HG03045 (cell line): ENCODE results near the gene SLC9A8.

Experiments
- ATAC-seq: cut with Tn5 transposase; IDR thresholded peaks from one replicate; pipeline ENCODE4 v1.9.1; 2021; ENCODE audit warnings: mild to moderate bottlenecking, moderate library complexity; ENCODE audit not compliant: unreplicated experiment

Gene SLC9A8

DNA sequence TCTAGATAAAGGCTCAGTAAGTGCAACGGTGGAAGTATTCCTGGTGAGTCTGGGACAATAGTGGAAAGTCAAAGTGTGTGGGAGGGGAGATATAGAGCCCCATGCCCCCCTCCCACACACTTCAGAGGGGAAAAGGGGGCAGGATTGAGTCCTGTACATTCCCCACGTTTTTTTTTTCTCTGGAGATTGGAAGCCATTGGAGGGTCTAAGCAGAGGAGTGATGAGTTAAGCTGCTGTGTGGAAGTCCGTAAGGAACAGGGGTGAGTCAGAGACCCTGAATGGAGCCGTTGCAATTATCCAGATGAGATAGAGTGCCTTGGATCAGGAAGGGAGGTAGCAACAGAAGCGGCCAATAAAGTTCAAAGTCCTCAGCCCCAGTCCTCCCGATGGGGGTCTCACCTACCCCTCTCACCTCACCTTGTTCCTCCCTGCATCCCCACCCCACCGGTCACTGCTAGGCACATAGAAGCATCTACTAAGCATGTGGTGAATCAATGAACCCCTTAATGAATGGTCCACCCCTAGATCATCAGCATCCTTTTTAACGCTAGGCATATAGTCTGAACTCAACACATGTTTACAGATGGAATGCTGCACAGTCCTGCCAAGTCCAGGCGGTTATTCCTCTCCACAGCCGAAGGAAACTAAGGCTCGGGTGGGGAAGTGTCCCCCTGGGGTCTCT, 662 bp upstream of the SLC9A8 start:
- ATAC-seq = no peak

DNA sequence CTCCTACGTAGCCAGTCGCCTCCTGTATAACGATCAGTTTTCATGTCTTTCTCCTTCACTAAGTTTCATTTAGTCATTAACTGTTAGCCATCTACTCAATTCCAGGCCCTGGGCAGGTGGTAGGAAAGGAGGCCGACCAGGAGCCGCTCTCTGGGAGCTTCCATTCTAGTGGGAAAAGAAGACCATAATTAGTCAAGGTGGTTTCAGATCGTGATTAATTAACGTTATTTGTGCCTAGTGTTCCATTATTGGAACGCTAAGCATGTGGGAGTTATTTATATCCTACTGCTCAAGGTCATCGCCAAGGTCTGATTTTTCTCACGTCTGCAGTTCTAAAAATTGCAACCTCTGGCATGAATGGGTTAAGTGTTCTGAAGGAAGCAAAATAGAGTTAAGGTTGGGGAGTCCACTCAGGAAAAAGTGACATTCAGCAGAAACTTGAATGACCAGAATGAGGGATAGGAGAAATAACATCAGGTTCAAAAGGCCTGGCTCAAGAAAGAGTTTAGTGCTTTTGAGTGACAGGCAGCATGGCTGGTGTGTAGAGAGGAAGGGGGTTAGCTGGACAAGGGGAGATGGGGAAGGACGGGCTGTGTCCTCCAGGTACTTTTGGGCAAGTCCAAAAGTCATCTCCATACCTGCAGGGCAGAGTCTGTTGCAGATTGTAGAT, 812 bp downstream of the SLC9A8 start:
- no peak for ATAC-seq

DNA sequence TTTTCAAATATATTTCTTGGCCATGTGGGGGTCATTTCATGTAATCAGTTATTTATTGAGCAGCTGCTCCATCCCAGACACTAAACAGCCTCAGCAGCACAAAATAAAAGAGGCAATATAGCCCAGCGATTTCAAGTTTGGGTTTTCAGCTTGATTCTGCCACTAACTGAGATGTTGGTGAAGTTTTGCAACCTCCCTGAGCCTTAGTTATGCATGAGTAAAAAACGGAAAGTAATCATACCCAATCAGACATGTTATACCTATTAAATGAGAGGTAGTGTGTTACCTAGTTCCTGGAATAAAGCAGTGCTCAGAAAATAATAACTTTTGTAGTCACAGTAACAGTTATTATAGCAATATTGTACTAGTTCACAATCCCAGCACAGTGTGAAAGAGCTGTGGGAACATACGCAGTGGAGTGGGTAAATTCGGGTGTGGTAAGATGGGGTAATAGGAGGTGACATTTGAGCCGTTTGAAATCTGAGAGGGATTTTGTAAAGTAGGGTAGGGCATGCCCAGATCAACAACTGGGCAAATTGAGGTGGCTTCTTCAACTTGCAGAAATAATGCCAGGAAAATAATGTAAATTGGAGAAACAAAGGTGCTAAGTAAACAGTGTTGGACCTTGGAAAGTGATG, 1.5 kb downstream of the SLC9A8 start:
- no peak for ATAC-seq

DNA sequence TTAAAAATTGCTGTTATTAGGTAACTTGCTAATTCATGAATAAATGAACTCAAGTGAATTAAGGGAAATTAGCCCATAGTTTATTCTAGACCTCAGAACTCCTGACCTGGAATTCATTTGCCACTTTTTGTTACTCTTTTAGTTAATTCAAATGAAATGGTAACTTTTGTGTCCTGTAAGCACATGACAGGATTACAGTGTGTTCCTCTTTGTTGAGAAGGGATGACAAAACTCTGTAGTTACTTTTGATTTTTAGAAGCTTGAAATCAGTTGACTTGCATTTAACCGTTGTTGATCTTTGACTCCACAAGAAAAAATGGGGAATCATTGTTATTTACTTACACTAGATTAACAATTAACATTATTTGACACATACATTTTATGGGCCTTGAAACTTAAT, 6.2 kb downstream of the SLC9A8 start:
- ATAC-seq = no peak

- ATAC-seq = no peak
Observed at GRCh38 chr20:49819702-49820101, 7.1 kb downstream of the SLC9A8 start.

DNA sequence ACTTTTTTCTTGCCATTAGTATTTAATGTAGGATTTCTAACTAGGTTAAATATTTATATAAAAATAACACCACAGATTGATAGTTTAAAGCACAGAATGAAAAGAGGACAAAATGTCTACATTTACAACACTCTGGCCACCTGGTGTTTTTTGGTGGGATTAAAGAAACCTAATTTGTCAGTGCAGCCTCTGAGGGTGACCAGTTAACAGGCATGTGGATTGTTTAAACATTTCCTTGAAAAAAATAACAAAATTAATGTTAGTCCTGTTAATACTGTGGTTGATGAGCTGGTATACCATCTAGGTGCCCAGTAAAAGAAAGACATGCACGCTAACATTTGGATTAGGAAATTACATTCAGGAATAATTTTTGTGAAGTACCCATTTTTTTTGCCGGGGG, 8.8 kb downstream of the SLC9A8 start:
- ATAC-seq = no peak

DNA sequence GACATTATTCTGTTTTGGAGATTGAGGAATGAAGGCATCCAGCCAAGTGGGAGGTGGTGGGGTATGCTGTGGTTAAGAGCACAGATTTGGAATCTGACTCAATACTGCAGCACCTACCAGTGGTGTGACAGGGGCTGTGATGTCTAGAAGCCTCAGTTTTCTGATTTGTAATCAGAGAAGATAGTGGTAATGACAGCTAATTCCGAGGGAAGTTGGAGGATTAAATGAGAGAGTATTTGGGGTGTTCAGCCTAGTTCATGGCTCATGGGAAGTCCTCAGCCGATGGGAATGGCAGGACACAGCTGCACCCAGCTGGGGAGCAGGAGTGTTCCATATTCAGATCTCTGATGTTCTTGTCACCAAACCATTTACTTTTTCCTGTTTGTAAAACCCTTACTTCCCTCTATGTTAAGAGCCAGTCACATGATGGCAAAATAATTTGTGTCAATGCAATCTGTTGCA, 9.3 kb downstream of the SLC9A8 start:
- no peak for ATAC-seq

DNA sequence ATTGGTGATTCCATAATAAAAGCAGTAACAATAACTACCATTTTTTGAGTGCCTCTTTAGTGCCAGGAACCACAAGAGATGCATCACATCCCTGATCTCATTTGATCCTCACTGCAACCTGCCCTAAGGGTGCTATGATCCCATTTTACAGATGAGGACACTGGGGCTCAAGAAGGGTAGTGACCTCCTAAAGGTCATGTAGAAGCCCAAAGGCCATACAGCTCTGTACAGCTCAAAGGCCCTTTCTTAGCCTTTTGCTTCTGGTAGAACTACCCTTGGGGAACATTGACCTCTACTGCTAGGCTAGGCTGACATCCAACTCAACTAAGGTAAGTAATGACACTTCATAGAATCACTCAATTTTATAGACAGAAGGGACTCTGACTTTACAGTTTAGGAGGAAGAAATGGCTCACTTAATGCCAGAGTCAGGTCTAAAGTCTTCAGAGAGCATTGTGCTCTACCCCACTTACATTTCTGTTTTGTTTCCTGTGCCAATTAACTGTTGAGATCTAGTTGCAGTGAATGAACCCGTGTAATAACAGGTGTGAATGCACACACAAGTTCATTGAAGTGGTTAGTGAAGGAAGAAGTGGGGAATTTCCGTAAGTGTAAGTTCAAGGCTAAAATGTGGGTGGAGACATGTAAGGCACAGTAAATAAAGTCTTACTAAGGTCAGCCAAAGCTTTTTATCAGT, 10.7 kb downstream of the SLC9A8 start:
- no peak for ATAC-seq

DNA sequence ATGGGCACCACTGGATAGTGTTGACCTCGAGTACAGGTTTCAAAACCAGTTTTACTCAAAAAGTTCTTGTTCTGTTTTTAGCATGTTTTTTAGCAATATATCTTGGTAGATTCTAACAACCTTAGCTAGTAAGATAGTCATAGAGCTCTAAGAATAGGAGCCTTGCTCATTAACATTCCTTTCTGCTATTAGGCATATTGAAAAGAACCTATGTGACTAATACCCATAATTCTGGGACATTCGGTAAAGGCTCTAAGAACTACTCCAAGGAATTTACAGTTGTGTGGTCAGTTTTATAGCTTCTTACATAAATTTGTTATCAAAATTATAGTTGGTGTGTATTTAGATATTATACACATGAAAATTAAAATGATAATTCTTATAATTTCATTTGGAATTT, 11.6 kb downstream of the SLC9A8 start:
- no peak for ATAC-seq

DNA sequence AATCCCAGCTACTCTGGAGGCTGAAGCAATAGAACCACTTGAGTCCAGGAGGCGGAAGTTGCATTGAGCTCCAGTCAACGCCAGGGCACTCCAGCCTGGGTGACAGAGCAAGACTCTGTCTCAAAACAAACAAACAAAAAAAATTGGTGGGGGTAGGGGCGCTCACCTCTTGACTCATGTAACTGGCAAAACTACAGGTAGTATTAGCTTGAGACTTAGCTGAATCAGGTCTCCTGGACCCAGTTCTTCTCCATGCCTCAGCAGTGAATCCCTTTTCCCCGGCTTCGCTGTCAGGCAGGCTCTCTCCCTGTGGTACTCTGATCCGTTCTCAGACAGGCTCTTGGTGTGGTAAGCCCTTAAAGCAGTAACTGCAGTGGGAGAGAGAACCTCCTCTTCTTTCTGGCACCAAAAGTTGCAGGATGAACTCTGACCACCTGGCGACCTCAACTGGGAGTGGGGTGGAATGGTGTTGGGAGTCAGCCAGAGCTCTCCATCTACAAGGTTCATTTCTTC, 12.9 kb downstream of the SLC9A8 start:
- no peak for ATAC-seq

GRCh38 chr20:49831022-49831769, 18.6 kb downstream of the SLC9A8 start:
- no peak for ATAC-seq

DNA sequence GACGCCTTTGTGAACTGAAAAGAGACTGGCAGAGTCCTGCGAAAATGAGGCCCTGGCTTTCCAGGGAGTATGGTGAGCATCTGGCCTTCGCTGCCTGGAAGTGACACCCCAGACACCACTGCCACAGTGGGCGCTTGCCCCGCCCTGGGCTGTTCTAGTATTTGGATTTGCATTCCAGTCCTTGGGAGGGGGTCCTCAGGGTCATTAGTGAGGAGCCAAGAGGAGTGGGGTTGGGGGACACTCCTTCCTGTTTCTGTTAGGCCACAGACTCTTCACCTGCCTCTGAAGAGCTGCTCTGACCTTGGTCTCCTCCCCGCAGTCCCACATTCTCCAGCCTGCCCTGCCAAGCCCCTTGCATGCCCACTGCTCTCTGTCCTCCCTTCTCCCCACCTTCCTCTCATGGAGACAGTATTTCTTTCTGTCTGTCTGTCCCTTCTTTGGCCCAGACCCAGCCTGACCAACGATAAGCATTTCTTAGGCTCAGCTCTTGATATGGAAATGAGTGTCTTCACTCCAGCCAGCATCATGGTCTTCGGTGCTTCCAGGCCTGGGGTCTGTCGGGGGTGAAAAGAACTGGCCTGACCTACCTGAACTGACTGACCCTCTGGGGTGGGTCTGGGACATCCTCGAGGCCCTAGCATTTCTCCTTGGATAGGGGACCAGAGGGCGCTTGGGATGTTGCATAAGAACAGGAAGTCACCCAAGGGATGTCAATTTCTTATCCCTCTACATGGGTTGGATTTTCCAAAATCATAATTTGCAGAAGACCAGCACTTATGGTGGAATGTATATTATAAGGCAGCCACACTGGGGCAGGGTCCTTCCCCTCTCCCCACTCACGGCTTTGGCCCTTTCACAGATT, 19.4 kb downstream of the SLC9A8 start:
- ATAC-seq = no peak

- no peak for ATAC-seq
Observed at GRCh38 chr20:49832632-49833327, 20.2 kb downstream of the SLC9A8 start.

DNA sequence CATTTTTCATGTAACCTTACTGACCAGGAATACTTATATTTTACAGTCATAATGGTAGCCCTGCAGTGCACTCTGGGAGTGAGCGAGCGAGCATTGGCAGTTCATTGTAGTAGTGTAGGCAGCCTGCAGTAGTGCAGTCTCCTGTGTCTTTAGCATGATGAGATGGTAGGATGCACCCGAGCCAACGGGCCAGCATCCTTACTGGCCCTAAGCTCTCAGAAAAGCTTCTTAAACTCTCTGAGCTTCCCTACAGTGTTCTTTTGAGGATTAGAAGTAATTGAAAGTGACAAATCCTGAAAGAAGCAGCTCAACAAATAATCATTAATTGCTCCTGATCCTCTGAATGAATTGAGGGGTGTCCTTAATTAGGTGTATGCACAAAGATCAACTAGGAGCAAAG, 20.9 kb downstream of the SLC9A8 start:
- no peak for ATAC-seq

- ATAC-seq = no peak
Observed at GRCh38 chr20:49835031-49835430, 22.4 kb downstream of the SLC9A8 start.

DNA sequence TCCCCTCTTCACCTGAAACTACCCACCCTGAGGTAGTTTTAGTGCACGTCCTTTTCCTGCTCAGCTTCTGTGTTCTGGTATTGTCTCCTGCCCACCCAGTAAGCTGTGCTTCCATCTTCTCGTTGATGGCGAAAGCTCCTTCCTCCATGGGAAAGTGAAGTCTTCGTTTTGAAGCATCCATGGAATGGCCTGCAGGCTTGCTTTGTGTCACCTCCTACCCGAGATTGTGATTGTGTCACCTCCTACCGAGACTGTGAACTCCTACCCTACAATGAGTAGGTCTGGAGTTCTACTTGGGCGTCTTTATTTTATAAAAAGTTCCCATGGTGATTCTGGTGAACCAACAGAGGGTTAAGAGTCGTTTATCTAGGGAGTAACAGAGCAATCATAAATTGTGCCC, 25.9 kb downstream of the SLC9A8 start:
- ATAC-seq = no peak

GRCh38 chr20:49843139-49843538, 30.5 kb downstream of the SLC9A8 start:
- ATAC-seq = no peak

DNA sequence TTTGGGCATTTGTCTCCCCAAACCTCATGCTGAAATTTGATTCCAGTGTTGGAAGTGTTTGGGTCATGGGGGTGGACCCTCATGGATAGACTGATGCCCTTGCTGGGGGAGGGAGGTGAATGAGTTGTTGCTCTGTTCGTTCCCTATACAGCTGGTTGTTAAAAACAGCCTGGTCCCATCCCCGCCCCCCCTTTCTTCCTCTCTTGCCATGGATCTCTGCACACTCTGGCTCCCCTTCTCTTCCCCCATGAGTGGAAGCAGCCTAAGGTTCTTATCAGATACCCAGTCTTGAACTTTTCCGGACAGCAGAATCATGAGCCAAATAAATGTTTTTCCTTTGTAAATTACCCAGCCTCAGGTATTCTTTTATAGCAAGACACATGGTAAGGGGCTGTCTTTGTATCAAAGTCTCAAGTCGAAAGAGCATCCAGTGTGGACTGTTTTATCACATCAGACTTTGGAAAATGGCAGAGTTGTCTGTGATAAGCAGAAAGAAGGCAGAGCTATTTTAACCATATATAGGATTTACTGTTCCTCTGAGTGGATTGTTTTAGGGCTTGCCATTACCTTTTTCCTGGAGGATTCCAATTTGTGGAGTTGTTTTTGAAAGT, 31.2 kb downstream of the SLC9A8 start:
- ATAC-seq = no peak

DNA sequence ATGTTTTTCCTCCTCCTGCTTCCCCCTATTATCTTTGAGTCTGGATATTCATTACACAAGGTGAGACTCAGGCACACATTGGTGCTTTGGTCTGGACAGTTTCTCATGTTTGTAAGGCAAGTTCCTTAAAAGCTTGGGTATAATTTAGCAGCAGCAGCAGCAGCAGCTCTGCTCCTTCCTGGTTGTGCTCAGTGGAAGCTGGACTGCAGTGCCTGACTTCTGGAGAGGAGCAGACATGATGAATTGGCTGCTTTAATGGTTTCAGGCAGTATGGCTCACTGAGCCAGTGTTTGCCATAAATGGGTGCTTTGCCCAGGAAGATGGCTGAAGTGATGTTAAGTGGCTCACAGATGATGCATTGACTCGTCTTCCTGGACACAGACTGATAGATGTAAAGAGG, 32.4 kb downstream of the SLC9A8 start:
- ATAC-seq = no peak
